Activated CD4-positive, CD25-positive, alpha-beta regulatory T cell treated with anti-CD3 and anti-CD28 coated beads, Interleukin-2, amount 50 U/mL, for 72 hours (primary cell): ENCODE results near the gene PRSS22.

Experiments
- DNase-seq: peaks from one replicate; pipeline ENCODE4 v3.0.0; 2021

The PRSS22 gene

GRCh38 chr16:2848933-2849725, 8.8 kb downstream of the PRSS22 start:
- DNase-seq = no peak

- DNase-seq = no peak
Observed at GRCh38 chr16:2846511-2847310, 11.3 kb downstream of the PRSS22 start.

- no peak for DNase-seq
Observed at GRCh38 chr16:2845116-2845515, 12.9 kb downstream of the PRSS22 start.

GRCh38 chr16:2843526-2843925, 14.4 kb downstream of the PRSS22 start:
- DNase-seq = no peak

- peak; percentile 88 for DNase-seq
Observed at GRCh38 chr16:2842340-2843000, 15.5 kb downstream of the PRSS22 start.

GRCh38 chr16:2841606-2842339, 16.2 kb downstream of the PRSS22 start:
- no peak for DNase-seq

GRCh38 chr16:2840914-2841313, 17.1 kb downstream of the PRSS22 start:
- no peak for DNase-seq

GRCh38 chr16:2839650-2840450, 18.1 kb downstream of the PRSS22 start:
- no peak for DNase-seq

- no peak for DNase-seq
Observed at GRCh38 chr16:2838928-2839327, 19.0 kb downstream of the PRSS22 start.

- DNase-seq = no peak
Observed at GRCh38 chr16:2836646-2837508, 21.1 kb downstream of the PRSS22 start.

- no peak for DNase-seq
Observed at GRCh38 chr16:2835638-2836493, 22.1 kb downstream of the PRSS22 start.

- no peak for DNase-seq
Observed at GRCh38 chr16:2834968-2835367, 23.0 kb downstream of the PRSS22 start.

- DNase-seq = no peak
Observed at GRCh38 chr16:2833776-2834175, 24.2 kb downstream of the PRSS22 start.

- DNase-seq = no peak
Observed at GRCh38 chr16:2831203-2831602, 26.8 kb downstream of the PRSS22 start.

- DNase-seq = no peak
Observed at GRCh38 chr16:2830355-2830695, 27.6 kb downstream of the PRSS22 start.

- no peak for DNase-seq
Observed at GRCh38 chr16:2829501-2830354, 28.2 kb downstream of the PRSS22 start, which contains the start of gene ZG16B. ZG16B (plus strand) TSS chr16:2830303; CDS start chr16:2830442, 139 bp downstream.

GRCh38 chr16:2828876-2829430, 29.0 kb downstream of the PRSS22 start:
- DNase-seq = no peak

GRCh38 chr16:2828521-2828840, 29.5 kb downstream of the PRSS22 start:
- DNase-seq = no peak
